HL-60/S4 (cell line): ENCODE data around the gene SHC4.
"Not testable (repeated sequence)": the region's sequence is repeated elsewhere in the genome, so short reads cannot be mapped to it uniquely, and the experiment has no call there.

ENCODE experiments used
- in situ Hi-C: fragments of 300-500 bp; cut with MboI; formaldehyde crosslinking; loops from 2 replicates; pipeline ENCODE4 v1.14.3; 2022; ENCODE audit warnings: low sequenced_read_pairs

Gene SHC4

DNA sequence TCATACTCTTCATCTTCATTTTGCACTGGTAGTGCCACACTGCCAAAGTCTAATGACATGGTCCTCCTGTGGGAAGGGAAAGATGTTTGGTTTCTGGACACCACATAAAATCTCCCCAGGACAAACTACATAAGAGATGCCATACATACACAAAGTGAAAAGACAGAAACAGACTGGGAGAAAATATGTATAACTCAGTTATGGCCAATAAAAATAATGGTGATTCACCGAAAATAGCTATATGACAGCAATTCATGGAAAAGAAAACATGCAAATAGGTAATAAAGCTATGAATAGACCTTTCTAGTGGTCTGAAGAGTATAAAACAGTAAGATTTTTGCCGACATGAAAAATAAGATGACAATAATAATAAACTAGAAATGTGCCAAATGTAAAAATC, 158.1 kb downstream of the SHC4 start:
- in situ Hi-C loops, result no loop called here

DNA sequence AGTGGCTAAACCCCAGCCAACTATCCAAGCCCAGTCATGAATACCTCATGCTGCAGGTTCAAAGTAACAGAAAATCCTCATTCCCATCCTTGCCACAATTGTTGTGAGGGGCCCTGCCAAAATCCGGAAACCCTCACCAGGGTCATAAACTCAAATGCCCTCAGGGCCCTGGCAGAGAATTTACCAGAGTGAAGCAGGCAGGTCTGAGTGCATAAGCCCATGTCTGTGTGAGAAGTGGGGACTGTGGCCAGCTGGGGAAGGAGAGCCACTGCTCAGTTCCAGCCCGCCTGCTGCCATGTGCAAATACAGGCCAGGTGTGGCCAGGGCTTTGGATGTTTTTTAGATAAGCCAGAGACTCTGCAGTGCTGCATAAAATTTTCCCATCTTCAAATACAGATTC, 159.8 kb downstream of the SHC4 start:
- in situ Hi-C loops, result no loop called here

DNA sequence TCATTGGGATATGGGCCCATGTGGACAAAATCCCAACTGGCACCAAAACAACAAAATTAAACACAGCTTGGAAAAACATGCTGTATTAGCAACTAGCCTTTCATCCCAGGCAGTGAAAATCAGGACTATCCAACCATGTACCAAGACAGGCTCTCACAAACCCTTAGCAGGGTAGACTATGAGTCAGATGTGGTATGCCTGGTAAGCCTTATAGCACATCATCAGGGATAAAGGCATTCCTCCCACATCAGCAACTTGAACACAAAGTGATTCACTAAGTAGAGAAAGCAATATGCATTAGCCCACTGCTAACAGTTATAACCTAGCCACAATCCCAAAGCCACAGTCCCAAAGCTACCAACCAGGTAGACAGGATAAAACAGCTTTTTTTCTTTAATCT, 160.9 kb downstream of the SHC4 start:
- in situ Hi-C loops, result no loop called here

DNA sequence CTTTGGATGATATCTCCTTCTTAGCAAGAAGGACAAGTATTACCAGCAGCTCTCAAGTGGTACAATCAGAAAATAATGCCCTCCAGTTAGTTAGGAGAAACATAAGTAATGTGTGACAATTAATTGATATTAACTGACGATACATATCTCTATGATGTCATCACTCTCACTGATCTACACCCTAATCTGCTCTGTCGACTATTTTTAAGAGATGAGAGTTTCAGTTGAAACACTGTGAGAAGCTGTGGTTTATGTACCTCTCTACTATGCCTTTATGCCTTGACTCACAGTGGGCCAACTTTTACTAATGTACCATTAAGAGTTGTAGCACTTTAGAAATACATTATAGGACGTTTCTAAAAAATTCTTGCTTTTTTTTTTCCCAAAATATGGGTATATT, 161.5 kb downstream of the SHC4 start:
- in situ Hi-C loops, result no loop called here

DNA sequence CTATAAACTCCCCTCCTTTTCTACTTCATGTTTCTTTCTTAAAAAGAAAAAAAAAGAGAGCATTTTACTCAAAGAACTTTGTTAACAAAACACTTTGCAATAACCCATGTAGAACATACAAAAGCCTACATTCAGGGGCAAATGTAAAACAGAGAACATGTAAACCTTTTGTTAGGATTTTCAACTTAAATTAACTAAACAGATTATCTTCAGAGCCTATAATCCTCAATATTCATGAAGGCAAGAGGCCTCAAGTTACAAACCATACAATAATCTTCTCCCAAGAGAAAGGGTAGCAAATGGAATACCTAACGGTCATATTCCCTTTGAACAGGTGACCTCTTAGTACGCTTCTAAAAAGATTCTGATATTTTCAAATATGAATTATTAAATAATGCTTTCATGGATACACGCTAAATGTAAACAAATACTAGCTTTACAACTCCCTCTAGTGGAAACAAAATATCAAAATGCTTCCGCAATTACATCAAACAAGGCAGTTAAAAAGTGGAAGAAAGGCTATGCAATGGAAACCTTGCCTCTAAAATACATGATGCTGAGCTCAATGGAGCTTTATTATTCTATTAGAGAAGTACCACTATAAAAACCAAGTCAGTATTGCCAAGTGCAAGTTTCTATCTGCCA, 162.8 kb downstream of the SHC4 start:
- in situ Hi-C loops, result no loop called here

DNA sequence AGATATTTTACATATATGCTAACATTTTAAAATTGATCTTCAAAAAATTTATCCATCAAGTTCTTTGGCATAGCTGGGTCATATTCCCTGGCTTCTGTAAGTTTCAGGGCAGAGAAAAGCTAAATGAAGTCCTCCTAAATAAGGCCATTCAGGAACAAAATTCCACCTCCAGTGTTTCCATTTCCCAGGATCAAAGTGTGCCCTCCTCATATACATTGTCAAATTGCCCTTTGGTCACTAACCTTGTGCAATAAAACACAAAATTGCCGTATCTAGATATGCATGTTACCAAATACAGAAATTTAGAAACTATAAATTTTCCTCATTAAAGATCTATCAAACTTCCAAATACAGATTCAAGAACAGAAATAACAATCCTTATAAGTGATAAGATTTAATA, 163.5 kb downstream of the SHC4 start:
- in situ Hi-C loops, result no loop called here

DNA sequence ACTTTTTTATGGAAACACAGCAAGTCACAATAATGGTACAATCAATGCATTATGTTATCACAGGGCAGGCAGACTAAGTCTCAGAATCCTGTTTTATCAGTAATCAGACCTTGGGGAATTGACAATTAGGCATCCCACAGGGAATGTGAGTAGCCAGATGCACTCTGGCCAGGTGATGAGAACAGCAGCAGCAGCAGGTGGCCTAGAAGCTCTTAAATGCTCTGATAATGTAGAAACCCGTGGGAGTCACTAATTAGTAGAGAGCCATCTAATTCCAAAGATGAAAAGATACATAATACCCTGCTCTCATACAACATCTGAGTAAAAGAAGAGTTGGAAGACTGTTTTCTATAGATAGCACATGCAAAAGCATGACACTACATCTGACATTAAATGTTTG, 165.4 kb downstream of the SHC4 start:
- in situ Hi-C loops, result no loop called here

DNA sequence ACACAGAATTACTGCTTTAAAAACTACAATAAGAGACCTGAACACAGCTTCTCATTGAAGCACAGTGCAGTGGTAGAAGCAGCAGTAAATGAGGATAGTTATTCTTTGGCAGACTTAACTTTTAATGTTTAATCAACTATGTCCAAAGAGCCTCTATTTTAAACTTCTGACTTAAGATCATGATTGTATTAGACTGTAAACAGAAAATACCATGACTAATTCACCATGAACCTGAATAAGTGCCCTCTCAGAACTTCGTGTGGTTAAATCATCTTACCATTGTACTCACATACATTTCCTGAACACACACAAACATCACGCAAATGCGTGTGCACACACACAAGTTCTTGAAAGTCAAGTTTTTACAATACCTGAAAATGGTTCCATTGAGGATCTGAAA, 166.8 kb downstream of the SHC4 start:
- in situ Hi-C loops, result no loop called here

DNA sequence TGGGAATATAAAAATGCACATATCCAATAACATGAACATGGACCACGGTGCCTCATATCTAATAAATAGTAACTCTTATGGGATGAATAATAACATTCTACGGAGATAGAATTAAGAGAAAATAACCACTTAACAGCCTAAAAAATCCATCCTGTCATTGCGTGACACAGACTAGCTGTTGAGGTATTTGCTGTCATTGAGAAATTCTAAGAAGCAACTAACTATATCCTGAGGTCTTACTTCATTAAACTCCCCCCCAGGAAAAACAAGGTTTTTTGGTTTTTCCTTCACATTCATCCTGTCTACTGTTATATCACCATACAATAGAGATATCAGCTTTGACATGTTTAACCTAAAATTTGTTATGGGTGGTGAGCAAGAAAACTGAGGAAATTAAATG, 167.2 kb downstream of the SHC4 start:
- in situ Hi-C loops, result no loop called here

DNA sequence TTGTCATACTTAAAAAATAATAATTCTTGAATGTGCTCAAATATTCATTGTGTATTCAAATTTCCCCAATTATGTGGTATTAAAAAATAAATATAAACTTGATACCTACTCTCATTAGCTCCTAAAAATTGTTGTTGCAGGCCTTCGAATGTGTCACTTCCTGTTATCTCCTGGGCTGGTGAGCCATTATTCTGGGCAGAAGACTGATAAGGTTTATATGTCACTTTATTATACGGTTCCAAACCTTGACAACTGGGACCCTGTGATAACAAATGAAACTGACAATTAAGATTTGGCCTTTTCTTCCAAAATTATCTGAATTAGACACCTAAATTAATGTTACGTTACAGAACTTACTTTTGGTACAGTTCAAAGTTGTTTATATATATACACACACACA, 167.8 kb downstream of the SHC4 start:
- in situ Hi-C loops, result no loop called here

DNA sequence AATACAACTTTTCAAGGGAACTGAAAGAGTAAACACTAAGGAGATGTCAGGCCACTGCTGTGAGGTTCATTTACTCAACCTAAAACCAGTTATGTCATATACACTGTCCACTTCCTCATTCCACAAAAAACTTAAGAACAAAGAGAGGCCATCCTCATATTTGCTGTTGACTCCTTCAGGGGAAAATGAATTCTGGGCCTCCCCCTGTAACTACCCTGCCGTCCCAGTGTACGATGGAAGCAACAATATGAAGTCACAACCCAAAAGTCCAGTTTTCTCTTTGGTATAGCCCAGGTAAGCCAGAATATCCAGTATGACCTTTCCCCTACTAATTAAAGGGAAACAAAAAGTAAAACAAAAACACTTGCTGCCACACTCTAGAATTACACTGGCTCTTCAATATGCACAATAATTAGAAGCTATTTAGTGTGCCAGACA, 169.0 kb downstream of the SHC4 start:
- in situ Hi-C loops, result no loop called here

DNA sequence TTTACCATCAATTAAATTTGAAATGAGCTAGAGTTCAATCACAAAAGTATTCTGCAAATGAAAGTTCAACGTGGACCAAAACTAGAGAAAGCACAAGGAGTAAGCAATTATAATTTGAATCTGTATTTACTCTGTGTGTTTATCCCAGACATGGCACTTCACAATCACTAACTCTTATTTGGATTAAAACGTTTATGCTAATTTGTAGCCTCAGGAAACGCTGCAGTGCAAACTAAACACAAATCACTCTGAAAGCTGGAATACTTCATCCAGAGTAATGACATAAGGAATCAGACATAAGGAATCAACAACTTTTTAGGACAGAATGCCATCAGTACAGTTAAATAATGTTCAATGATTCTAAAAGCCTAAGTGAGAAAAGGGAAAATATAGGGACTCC, 171.3 kb downstream of the SHC4 start:
- in situ Hi-C loops, result no loop called here

DNA sequence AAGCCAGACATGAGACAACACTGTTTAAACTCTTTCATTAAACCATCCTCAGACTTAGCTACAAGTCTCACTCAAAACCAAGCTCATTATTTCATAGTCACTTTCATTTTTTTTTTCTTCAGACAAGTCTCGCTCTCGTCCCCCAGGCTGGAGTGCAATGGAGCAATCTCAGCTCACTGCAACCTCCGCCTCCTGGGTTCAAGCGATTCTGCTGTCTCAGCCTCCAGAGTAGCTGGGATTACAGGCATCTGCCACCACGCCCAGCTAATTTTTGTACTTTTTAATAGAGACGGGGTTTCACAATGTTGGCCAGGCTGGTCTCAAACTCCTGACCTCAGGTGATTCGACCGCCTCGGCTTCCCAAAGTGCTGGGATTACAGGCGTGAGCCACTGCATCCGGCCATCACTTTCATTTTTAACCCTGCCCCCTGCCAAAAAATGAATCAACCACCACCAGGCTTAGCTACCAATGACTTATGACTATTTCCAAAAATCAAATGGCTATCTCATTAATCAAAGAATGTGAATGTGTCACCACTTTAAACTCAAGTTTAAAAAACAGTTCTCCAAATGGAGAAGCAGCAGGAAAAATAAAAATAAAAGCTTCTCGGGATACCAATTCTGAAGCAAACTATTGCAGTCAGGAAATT, 173.1 kb downstream of the SHC4 start:
- in situ Hi-C loops, result not testable (repeated sequence)

DNA sequence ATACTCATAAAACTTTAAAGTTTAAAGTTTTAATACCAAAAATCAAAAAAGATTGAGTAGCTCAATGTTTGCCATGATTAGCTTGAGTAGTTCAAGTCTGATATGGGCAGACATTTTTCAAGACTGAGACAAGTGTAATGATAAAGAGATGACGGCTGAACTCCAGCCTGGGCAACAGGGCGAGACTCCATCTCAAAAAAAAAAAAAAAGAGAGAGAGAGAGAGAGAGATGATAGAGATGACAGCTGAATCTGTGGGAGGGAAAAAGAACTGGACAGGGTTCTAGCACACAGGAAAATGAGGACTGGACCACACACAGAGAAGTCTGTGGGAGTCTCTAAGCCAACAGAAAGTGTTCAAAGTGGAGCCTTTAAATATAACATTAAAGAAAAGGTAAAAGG, 178.0 kb downstream of the SHC4 start:
- in situ Hi-C loops, result no loop called here

DNA sequence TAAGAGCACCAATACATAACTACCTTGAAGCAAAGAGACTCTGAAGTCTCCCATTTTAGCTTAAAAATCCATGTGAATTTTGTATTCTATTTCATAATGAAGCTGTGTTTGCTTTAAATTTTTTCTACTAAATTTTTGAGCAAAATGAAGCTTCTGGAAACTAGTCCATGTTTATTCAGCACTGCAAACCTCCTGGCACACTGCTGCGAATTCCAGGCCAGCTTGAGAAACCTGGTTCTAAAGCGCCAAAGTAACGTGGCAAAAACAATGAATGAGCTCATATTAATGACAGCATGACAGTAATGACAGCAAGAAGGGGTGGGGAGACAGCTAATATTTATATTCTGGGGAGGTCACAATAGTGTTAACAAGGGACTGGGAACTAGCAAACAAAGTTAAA, 178.5 kb downstream of the SHC4 start:
- in situ Hi-C loops, result no loop called here

DNA sequence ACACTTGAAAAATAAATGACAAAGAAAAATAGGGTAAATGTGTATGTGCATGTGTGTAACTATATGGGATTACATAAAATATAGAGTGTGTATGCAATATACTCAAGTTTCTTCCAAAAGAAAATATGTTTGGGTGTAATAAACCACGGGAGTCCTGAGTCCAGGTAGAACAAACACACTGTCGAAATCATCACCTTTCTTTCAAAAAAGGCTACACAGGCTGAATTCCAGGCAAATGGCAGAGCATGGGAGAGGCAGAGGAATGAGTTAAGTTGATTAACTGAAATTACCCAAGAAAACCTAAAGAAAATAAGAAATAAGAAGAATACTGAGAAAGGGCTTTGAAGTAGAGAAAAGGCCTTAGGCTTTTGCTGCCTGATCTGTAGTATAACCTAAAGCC, 179.0 kb downstream of the SHC4 start:
- in situ Hi-C loops, result no loop called here

DNA sequence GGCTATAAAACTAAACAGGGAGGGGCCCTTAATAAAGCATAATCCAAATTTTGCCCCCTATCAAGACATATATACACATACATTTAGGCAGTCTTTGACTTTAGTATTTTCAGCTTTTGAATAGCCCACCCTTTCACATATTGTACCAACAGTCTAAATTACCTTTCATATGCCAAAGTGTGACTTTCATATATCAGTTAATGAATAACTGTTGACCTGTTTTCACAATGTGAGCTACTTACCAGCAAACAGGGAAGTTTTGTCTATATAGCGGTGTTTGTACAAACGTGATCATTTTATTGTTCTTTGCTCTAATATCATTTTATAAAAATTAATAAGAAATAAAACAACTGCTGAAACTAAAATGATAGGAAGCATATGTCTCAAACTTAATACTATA, 180.8 kb downstream of the SHC4 start:
- in situ Hi-C loops, result no loop called here

DNA sequence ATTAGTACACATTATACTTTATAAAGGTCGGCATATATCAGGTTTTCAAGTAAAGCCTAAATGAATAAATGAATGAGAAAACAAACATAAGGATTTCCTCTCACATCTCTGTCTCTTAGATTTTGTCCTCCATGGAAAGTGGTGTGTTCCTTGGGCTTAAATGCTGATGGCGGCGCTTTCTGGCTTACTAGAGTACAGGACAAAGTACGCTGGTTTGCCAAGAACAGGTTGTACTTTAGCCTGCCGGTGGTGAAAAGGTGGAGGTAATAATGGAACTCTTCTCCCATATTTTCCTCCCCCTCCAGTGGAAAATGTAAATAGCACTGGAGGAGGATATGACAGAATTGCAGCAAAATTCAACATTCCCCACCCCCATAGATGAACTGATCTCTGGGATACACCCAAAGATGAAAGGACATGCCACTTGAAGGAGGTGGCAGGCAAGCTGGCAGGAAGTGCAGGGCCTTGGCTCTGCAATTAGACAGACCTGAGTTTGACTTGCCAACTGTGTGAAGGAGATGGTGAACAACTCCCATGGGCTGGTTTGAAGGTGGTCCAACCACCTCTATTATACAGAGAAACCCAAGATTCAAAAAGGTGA, 182.1 kb downstream of the SHC4 start:
- in situ Hi-C loops, result no loop called here

DNA sequence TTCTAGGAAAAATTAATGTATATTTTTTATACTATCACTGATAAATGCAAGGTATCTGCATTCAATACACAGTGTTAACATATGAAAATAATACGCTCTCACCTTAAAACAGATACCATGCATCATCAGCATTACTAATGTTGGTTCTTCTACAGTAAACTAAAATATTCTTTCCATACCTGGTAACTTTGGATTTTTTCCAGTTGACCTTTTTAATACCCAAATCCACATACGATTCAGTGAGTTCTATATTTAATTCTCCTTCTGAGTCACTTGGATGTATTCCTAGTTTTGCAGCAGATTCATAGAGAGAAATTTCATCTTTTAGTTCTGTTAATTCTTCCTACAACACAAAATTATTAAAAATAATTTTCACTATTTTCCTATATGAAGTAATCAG, 182.7 kb downstream of the SHC4 start:
- in situ Hi-C loops, result no loop called here

DNA sequence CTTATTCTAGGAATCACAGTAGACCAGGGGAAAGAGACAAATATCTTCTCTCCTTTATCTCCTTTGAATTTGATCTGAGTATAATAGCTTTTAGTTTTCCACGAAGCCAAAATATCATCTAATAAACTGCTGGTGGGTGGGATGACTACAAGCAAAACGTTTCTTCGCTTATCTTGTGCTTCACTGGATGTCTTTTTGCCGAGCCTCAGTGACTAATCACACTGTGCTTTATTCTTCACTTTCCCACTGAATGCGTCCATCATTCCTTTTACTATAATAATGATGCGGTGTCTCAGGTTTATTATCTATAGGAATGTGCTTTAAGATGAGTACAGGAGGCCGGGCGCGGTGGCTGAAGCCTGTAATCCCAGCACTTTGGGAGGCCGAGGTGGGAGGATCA, 185.4 kb downstream of the SHC4 start:
- in situ Hi-C loops, result no loop called here

DNA sequence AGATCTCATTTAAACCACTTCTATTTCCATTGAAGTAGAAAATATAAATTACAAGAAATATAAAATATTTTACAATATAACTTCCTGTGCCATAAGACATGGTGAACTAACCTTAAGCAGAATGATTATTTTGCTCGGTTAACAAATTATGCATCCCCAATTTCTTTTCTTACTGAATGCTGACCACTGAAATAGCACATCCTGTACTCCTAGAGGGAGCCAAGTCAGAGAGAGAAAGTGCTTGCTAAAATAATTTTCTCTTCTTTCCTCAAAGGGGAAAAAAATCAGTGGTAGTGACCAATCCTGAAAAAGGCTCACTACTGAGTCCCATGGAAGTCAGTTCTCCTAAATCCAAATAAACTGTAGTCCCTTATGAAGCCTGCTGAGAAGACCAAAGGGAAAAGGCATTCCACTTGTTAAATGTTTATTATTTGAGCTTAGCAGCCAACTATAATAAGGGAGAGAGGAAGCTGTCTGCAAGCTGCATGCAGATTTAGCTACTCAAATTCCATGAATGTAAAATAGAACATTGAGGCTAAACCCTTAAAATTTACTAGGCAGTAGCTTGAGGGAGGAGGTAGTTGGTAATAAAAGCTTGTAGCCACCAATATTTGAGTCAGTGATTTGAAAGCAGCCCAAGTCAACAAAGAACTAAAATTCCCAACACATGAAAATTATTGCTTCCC, 185.9 kb downstream of the SHC4 start:
- in situ Hi-C loops, result no loop called here

DNA sequence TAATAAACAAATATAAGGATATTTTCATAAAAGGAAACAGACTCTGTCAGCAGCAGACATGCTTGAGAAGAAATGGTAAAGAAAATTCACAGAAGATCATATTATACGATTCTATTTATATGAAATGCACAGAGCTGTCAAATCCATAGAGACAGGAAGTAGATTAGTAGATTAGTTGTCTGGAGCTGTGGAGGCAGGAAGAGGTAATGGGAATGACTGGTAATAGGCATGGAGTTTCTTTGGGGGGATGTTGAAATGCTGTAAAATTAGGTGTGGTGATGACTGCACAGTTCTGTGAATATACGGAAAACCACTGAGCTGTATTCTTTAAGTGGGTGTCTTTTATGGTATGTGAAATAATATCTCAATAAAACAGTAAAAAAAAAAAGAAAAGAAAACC, 188.2 kb downstream of the SHC4 start:
- in situ Hi-C loops, result no loop called here
